Gastroesophageal sphincter (tissue), 4 donors: ENCODE results near the gene MYL6. TPM values are rescaled to one million over a fixed set of nuclear protein-coding genes. Genes with fewer than 3 reads are reported as not detected.
"Not testable (repeated sequence)": the region's sequence is repeated elsewhere in the genome, so short reads cannot be mapped to it uniquely, and the experiment has no call there.

Experiments
- ATAC-seq: fragments of 150-250 bp; one replicate; pipeline ENCODE4 v1.9.1; 2016; ENCODE audit warnings: mild to moderate bottlenecking, moderate library complexity
- H3K27ac ChIP-seq, 4 donors: fragments of 200-600 bp; sonication (generic) in 3 of 4; 1 replicate in 3 of 4; 2 replicates in 1 of 4; pipeline ENCODE4 v1.5.1; 2016 to 2019
- H3K27me3 ChIP-seq: fragments of 200-600 bp; sonication (generic); one replicate; pipeline ENCODE4 v1.5.1; 2019
- H3K36me3 ChIP-seq, 2 donors: fragments of 200-600 bp; sonication (generic); one replicate each; pipeline ENCODE4 v1.5.1; 2019; ENCODE audit warnings: control low read depth in 1 of 2
- H3K4me1 ChIP-seq, 3 donors: fragments of 200-600 bp; sonication (generic); 1 replicate in 2 of 3; 2 replicates in 1 of 3; pipeline ENCODE4 v1.5.1; 2016 to 2019; ENCODE audit warnings: control low read depth in 2 of 3
- H3K4me3 ChIP-seq, 2 donors: fragments of 200-600 bp; sonication (generic); one replicate each; pipeline ENCODE4 v1.5.1; 2019; ENCODE audit warnings: mild to moderate bottlenecking in 1 of 2, moderate library complexity in 1 of 2
- H3K9me3 ChIP-seq, 3 donors: fragments of 200-600 bp; sonication (generic); one replicate each; pipeline ENCODE4 v1.5.1; 2017 to 2019; ENCODE audit warnings: control low read depth in 2 of 3
- CTCF ChIP-seq, 4 experiments: fragments of 200-600 bp in 2 of 4; fragments of 450-650 bp in 2 of 4; sonication (generic) in 1 of 4; IDR thresholded peaks; one replicate each; pipeline ENCODE4 v1.5.1; 2017 to 2019; ENCODE audit warnings: antibody characterized with exemption in 4 of 4, mild to moderate bottlenecking in 2 of 4, moderate library complexity in 2 of 4
- EP300 ChIP-seq: sonication (generic); formaldehyde crosslinking; IDR thresholded peaks from one replicate; pipeline ENCODE4 v1.6.1; 2017; ENCODE audit warnings: antibody characterized with exemption, mild to moderate bottlenecking
- POLR2A ChIP-seq, 2 donors: fragments of 450-650 bp; IDR thresholded peaks; one replicate each; pipeline ENCODE4 v1.6.1; 2017; ENCODE audit warnings: antibody characterized with exemption in 2 of 2, mild to moderate bottlenecking in 2 of 2, moderate library complexity in 1 of 2
- POLR2AphosphoS5 ChIP-seq: sonication (generic); formaldehyde crosslinking; IDR thresholded peaks from one replicate; pipeline ENCODE4 v1.6.1; 2017; ENCODE audit warnings: antibody characterized with exemption
- WGBS, 2 donors: methylation state at CpG; one replicate each; pipeline ENCODE4 v1.1.5; 2018; ENCODE audit warnings: low coverage in 1 of 2; 5-methylcytosine and 5-hydroxymethylcytosine counted together
- total RNA-seq, 4 donors: library from RNA; depleted of rRNA; stranded (reverse); fragments of >200 nt; gene quantifications; one replicate each; pipeline ENCODE4 v1.1.0, GENCODE V29; 2016

MYL6 gene
- total RNA-seq, 4 donors from 2014 or later: 5,300 to 6,545 (median 5,874) TPM

- H3K27ac ChIP-seq: peak overlapping the region in 1 of 4 donors; percentile 96
- TF ChIP-seq EP300: no peak
- TF ChIP-seq CTCF (IDR thresholded peaks at IDR 0.05): no peak
- no peak for TF ChIP-seq POLR2AphosphoS5
- TF ChIP-seq POLR2A (IDR thresholded peaks at IDR 0.05): no peak
- H3K4me1 ChIP-seq: peaks cover 3 to 60% (median 17%) of the 10 kb centered on the region in 3 donors
- ATAC-seq: no peak
- no peaks in the 10 kb centered on the region for H3K9me3 ChIP-seq
- no peak overlapping the region for H3K4me3 ChIP-seq
- peaks cover 0 to 10% of the 10 kb centered on the region in 2 donors for H3K36me3 ChIP-seq
- WGBS, 2 donors: 87 to 92% methylated on average over 5 to 8 of the region's 11 CpGs
- no peaks in the 10 kb centered on the region for H3K27me3 ChIP-seq
Observed at GRCh38 chr12:56155256-56155845, 2.8 kb upstream of the MYL6 start.

GRCh38 chr12:56156464-56157200 is 1.5 kb upstream of the MYL6 start:
- peak overlapping the region; percentile 71 to 82 for H3K4me3 ChIP-seq
- not testable (repeated sequence) for H3K9me3 ChIP-seq, ATAC-seq, H3K27me3 ChIP-seq
- H3K4me1 ChIP-seq: peaks cover 1 to 60% (median 21%) of the 10 kb centered on the region in 3 donors
- H3K27ac ChIP-seq: peak overlapping the region; percentile 93 to 99 (median 98)
- 80% methylated on average over 10 to 15 of the region's 21 CpGs for WGBS, 2 donors
- H3K36me3 ChIP-seq: peaks cover 0 to 22% of the 10 kb centered on the region in 2 donors

GRCh38 chr12:56157201-56158028 is 744 bp upstream of the MYL6 start:
- H3K4me1 ChIP-seq: peaks cover 0 to 64% (median 20%) of the 10 kb centered on the region in 3 donors
- H3K9me3 ChIP-seq: no peaks in the 10 kb centered on the region
- TF ChIP-seq POLR2A (IDR thresholded peaks at IDR 0.05): no peak
- TF ChIP-seq CTCF (IDR thresholded peaks at IDR 0.05): peak in 3 of 4 experiments; percentile 83 to 97 (median 94)
- peak overlapping the region; percentile 93 to 99 (median 98) for H3K27ac ChIP-seq
- 3 to 16% methylated on average over 3 to 33 of the region's 45 CpGs for WGBS, 2 donors
- peak; percentile 76 for ATAC-seq
- peaks cover 0 to 30% of the 10 kb centered on the region in 2 donors for H3K36me3 ChIP-seq
- peak overlapping the region; percentile 71 to 82 for H3K4me3 ChIP-seq
- H3K27me3 ChIP-seq: no peaks in the 10 kb centered on the region

GRCh38 chr12:56158926-56159461 is 835 bp downstream of the MYL6 start:
- H3K4me1 ChIP-seq: peaks cover 0 to 64% (median 18%) of the 10 kb centered on the region in 3 donors
- H3K27me3 ChIP-seq: no peaks in the 10 kb centered on the region
- 0% methylated on average over 2 of the region's 6 CpGs; no CpG with 5 or more reads in 1 of the 2 donors for WGBS, 2 donors
- peak overlapping the region; percentile 71 to 82 for H3K4me3 ChIP-seq
- H3K36me3 ChIP-seq: peaks cover 0 to 46% of the 10 kb centered on the region in 2 donors
- peak; percentile 91 for TF ChIP-seq POLR2AphosphoS5
- TF ChIP-seq CTCF (IDR thresholded peaks at IDR 0.05): no peak
- TF ChIP-seq POLR2A (IDR thresholded peaks at IDR 0.05): peak; percentile 83 to 84
- no peak for TF ChIP-seq EP300
- no peaks in the 10 kb centered on the region for H3K9me3 ChIP-seq
- H3K27ac ChIP-seq: peak overlapping the region; percentile 93 to 99 (median 98)
- ATAC-seq: peak; percentile 71
